Measurements from ENCODE around the gene OR5K1. TPM values are rescaled to one million over a fixed set of nuclear protein-coding genes. Genes with fewer than 3 reads are reported as not detected.

OR5K1 gene
- total and polyA plus RNA-seq, 2 of the 8 experiments (the other 6 are each of a cell fraction or from before 2014, with no cell fraction given): not detected

- Histone ChIP-seq H3K23ac (ENCODE audit: insufficient read length) (no peak overlapping the region), H3K14ac (ENCODE audit: insufficient read length) (no peak overlapping the region), H2AFZ (ENCODE audit: low read length) (peak overlapping the region; percentile 24; the same call in 1 of the 2 replicates), H3K79me2 (ENCODE audit: control insufficient read depth in 1 of 2, insufficient read depth in 2 of 2, low read length in 2 of 2) (peaks cover 8 to 40% of the 10 kb centered on the region in 2 experiments; a peak in 3 of 4 replicates), H4K5ac (ENCODE audit: insufficient read length, low read depth, low read length) (no peak overlapping the region), H3K9ac (replicated peaks in 1 of 4; ENCODE audit: extremely low read depth in 1 of 4, low read depth in 3 of 4, low read length in 3 of 4) (peak overlapping the region; percentile 75 to 89 (median 81)), H3K4me2 (ENCODE audit: insufficient read depth in 1 of 2, low read depth in 2 of 2, low read length in 2 of 2) (peak overlapping the region; percentile 76 to 81), H4K91ac (replicated peaks; ENCODE audit: insufficient read length, low read length) (no peak overlapping the region), H3K79me1 (ENCODE audit: low read depth, low read length) (peaks cover 3% of the 10 kb centered on the region), H3K4ac (replicated peaks; ENCODE audit: insufficient read length, low read depth, low read length) (no peak overlapping the region), H2BK12ac (ENCODE audit: low read depth, low read length) (no peak overlapping the region), H3K27ac (ENCODE audit: low read depth, low read length) (peak overlapping the region; percentile 88), H3K23me2 (ENCODE audit: low read depth, low read length) (peaks cover 5% of the 10 kb centered on the region), H2BK20ac (ENCODE audit: low read length) (no peak overlapping the region), H3K56ac (replicated peaks; ENCODE audit: insufficient read length, low read depth, low read length) (no peak overlapping the region), H3K9me3 (ENCODE audit: insufficient read depth in 2 of 2, low read depth in 1 of 2, low read length in 1 of 2) (no peaks in the 10 kb centered on the region), H4K20me1 (replicated peaks in 1 of 2; ENCODE audit: control insufficient read depth in 1 of 2, insufficient read depth in 2 of 2, low read length in 2 of 2) (no peaks in the 10 kb centered on the region), H2BK15ac (ENCODE audit: low read length) (no peak overlapping the region), H3K36me3 (ENCODE audit: control insufficient read depth in 2 of 4, insufficient read depth in 4 of 4, low read length in 3 of 4) (peaks cover 3 to 30% (median 7%) of the 10 kb centered on the region in 4 experiments; a peak in 5 of 8 replicates), H3K4me3 (ENCODE audit: extremely low read depth in 1 of 4, insufficient read depth in 2 of 4, low read depth in 3 of 4, low read length in 4 of 4) (peak overlapping the region; percentile 73 to 98 (median 88)), H2BK120ac (replicated peaks; ENCODE audit: low read depth, low read length) (no peak overlapping the region), H3K27me3 (replicated peaks in 1 of 4; ENCODE audit: control insufficient read depth in 3 of 4, extremely low read depth in 1 of 4, insufficient read depth in 3 of 4, low read length in 3 of 4) (no peaks in the 10 kb centered on the region), H3K4me1 (replicated peaks in 1 of 4; ENCODE audit: control insufficient read depth in 3 of 4, insufficient read depth in 4 of 4, low read length in 3 of 4) (peaks cover 0 to 3% (median 1%) of the 10 kb centered on the region in 4 experiments; a peak in 2 of 7 replicates), H3K18ac (ENCODE audit: extremely low read depth, low read length) (peak overlapping the region; percentile 20; the same call in 1 of the 2 replicates), H4K8ac (ENCODE audit: extremely low read depth, insufficient read depth, low read length) (peak overlapping the region; percentile 77; the same call in 1 of the 2 replicates), H2BK5ac (ENCODE audit: low read depth, low read length) (0 out of 2 replicates have a peak overlapping the region, but pooled peaks have one; percentile 7), H2AK5ac (ENCODE audit: low read depth, low read length) (no peak overlapping the region)
- 2% methylated on average over 16 of the region's 16 CpGs; no CpG with 5 or more reads in 1 of the 2 experiments for WGBS, 2 experiments (ENCODE audit: extremely low coverage in 1 of 2, insufficient coverage in 1 of 2, insufficient read length in 1 of 2, insufficient replicate concordance in 2 of 2, low coverage in 1 of 2, low lambda C conversion rate in 2 of 2, missing lambda C conversion rate in 1 of 2)
- ChIA-PET POLR2A (ENCODE audit: partially characterized antibody) (interaction anchor here (1.2 to 1.8 kb wide), 2 partner anchors 10 to 71 kb away, joined by 5 read pairs; partner anchors contain the start of gene CPOX), CTCF (ENCODE audit: partially characterized antibody) (interaction anchor here (0.6 kb wide), 1 partner anchor 436 kb away, joined by 3 read pairs; no protein-coding TSS in a partner anchor)
- TF ChIP-seq SIN3A (conservative IDR thresholded peaks at IDR 0.05 in 1 of 2, IDR thresholded peaks at IDR 0.05 in 1 of 2; ENCODE audit: low read depth in 1 of 2, low read length in 2 of 2) (peak in 1 of 2 experiments; percentile 52; a peak in 1 of 4 replicates), EP300 (IDR thresholded peaks at IDR 0.05; ENCODE audit: borderline replicate concordance in 1 of 2, low read depth in 2 of 2, low read length in 2 of 2) (0 out of 3 replicates have a peak, but pooled peaks of 1 of the 2 experiments have one; percentile 10), MAFK (IDR thresholded peaks at IDR 0.05; ENCODE audit: low read depth, low read length) (no peak), YY1 (IDR thresholded peaks at IDR 0.05; ENCODE audit: low read depth, low read length) (peak; percentile 59), BACH1 (IDR thresholded peaks at IDR 0.05; ENCODE audit: low read length) (peak; percentile 4; the same call in 1 of the 2 replicates), SAP30 (IDR thresholded peaks at IDR 0.05; ENCODE audit: insufficient read depth, insufficient replicate concordance, low read length) (peak; percentile 74), FOSL1 (IDR thresholded peaks at IDR 0.05; ENCODE audit: insufficient read depth, low read depth, low read length) (no peak), TAF1 (IDR thresholded peaks at IDR 0.05; ENCODE audit: low read depth, low read length) (no peak)
- FAIRE-seq: peak; percentile 58
- no peak for DNase-seq (ENCODE audit: low read depth in 1 of 2, low spot score in 2 of 2)
These were observed 59.0 kb downstream of the OR5K1 start for GRCh38 chr3:98521897-98522543.

All from H1 (cell line).